HepG2 (cell line): ENCODE measurements around the gene ERVH48-1. TPM values are rescaled to one million over a fixed set of nuclear protein-coding genes. Genes with fewer than 3 reads are reported as not detected.

Experiments used
- ERF ChIP-seq: IDR thresholded peaks from 2 replicates; pipeline ENCODE4 v1.6.1; 2018; ENCODE audit warnings: missing biosample characterization, missing genetic modification reagents
- HOMEZ ChIP-seq: IDR thresholded peaks from 2 replicates; pipeline ENCODE4 v1.6.1; 2016; ENCODE audit warnings: low read depth
- IRF1 ChIP-seq: sonication (generic); formaldehyde crosslinking; IDR thresholded peaks from 2 replicates; pipeline ENCODE4 v1.4.0; 2020; ENCODE audit warnings: low read depth, mild to moderate bottlenecking, missing genetic modification reagents
- KLF11 ChIP-seq: IDR thresholded peaks from 2 replicates; pipeline ENCODE4 v1.6.1; 2016; ENCODE audit warnings: missing compliant biosample characterization
- MIXL1 ChIP-seq: IDR thresholded peaks from 2 replicates; pipeline ENCODE4 v1.6.1; 2016
- NCOR1 ChIP-seq: fragments of 200-600 bp; sonication (generic); IDR thresholded peaks from 2 replicates; pipeline ENCODE4 v1.7.0; 2017; ENCODE audit warnings: antibody characterized with exemption, low read length, borderline replicate concordance
- NR0B2 ChIP-seq: sonication (generic); formaldehyde crosslinking; IDR thresholded peaks from 2 replicates; pipeline ENCODE4 v1.4.0; 2020; ENCODE audit warnings: mild to moderate bottlenecking, missing genetic modification reagents
- SIN3A ChIP-seq: IDR thresholded peaks from 2 replicates; pipeline ENCODE4 v1.6.1; 2011; ENCODE audit warnings: low read depth, mild to moderate bottlenecking, control low read depth, low read length, borderline replicate concordance
- SP5 ChIP-seq: IDR thresholded peaks from 2 replicates; pipeline ENCODE4 v1.6.1; 2016; ENCODE audit warnings: low read depth, borderline replicate concordance
- TCF7L2 ChIP-seq: IDR thresholded peaks from 2 replicates; pipeline ENCODE4 v1.6.1; 2011; ENCODE audit warnings: mild to moderate bottlenecking, low read depth, low read length, moderate library complexity
- TEAD3 ChIP-seq: optimal IDR thresholded peaks from 2 replicates; pipeline ENCODE3; 2016; ENCODE audit warnings: borderline replicate concordance
- TP53 ChIP-seq: sonication (generic); formaldehyde crosslinking; conservative IDR thresholded peaks from 2 replicates; pipeline ENCODE4 v1.4.0; 2020; ENCODE audit warnings: missing genetic modification reagents
- USF2 ChIP-seq, 2 experiments: sonication (generic) in 1 of 2; formaldehyde crosslinking in 1 of 2; IDR thresholded peaks; 2 replicates each; pipeline versions ENCODE4 v1.5.1 to v1.6.1; 2011 to 2020; ENCODE audit warnings: borderline replicate concordance in 1 of 2, low read depth in 1 of 2, low read length in 1 of 2, mild to moderate bottlenecking in 1 of 2, missing genetic modification reagents in 1 of 2, moderate library complexity in 1 of 2
- ZBTB3 ChIP-seq: sonication (generic); formaldehyde crosslinking; IDR thresholded peaks from 2 replicates; pipeline ENCODE4 v1.4.0; 2020; ENCODE audit warnings: low read depth, mild to moderate bottlenecking, moderate library complexity, missing genetic modification reagents, borderline replicate concordance
- ZFP82 ChIP-seq: sonication (generic); formaldehyde crosslinking; IDR thresholded peaks from 2 replicates; pipeline ENCODE4 v1.5.1; 2020; ENCODE audit warnings: mild to moderate bottlenecking, missing genetic modification reagents, borderline replicate concordance
- ZMYM2 ChIP-seq: sonication (generic); formaldehyde crosslinking; IDR thresholded peaks from 2 replicates; pipeline ENCODE4 v1.8.0; 2022; ENCODE audit warnings: mild to moderate bottlenecking, missing genetic modification reagents
- ZNF609 ChIP-seq: sonication (generic); formaldehyde crosslinking; IDR thresholded peaks from 2 replicates; pipeline ENCODE4 v1.4.0; 2020; ENCODE audit warnings: mild to moderate bottlenecking, missing genetic modification reagents, borderline replicate concordance
- ZNF891 ChIP-seq: sonication (generic); formaldehyde crosslinking; IDR thresholded peaks from 2 replicates; pipeline ENCODE4 v1.5.0; 2020; ENCODE audit warnings: mild to moderate bottlenecking, missing genetic modification reagents
- polyA plus RNA-seq, 8 experiments: library from polyadenylated mRNA; depleted of rRNA in 3 of 8; stranded (reverse) in 7 of 8; unstranded in 1 of 8; fragments of >200 nt; fragmentation: Illumina TruSeq in 4 of 8; extraction: Trizol in 4 of 8; gene quantifications; 2 replicates each; pipeline versions ENCODE4 v1.2.1 to v1.2.3, GENCODE V29; 2011 to 2016; ENCODE audit warnings: low read depth in 4 of 8, missing spikeins in 1 of 8, mixed read lengths in 1 of 8; ENCODE audit not compliant: insufficient read depth in 1 of 8
- total RNA-seq, 5 experiments: library from RNA; depleted of rRNA; stranded (reverse); fragments of >200 nt; fragmentation: Illumina TruSeq; extraction: Trizol; gene quantifications; 2 replicates each; pipeline ENCODE4 v1.2.3, GENCODE V29; 2016; ENCODE audit warnings: low read depth in 1 of 5

ERVH48-1 gene
- total and polyA plus RNA-seq, 2 of the 13 experiments (the other 11 are each of a cell fraction or from before 2014, with no cell fraction given), result 1.8 TPM; not detected in 1

GRCh38 chr21:42973991-42974831 is 48.8 kb upstream of the ERVH48-1 start, which contains the start of gene PKNOX1 (continued):
- no peak for TF ChIP-seq HOMEZ (CRISPR knock-in tag)
- TF ChIP-seq SIN3A, result no peak
- TF ChIP-seq TP53 (CRISPR knock-in tag), result no peak
- TF ChIP-seq USF2 (IDR thresholded peaks at IDR 0.05; ENCODE audit: low read depth, low read length), result peak; percentile 60
- peak; percentile 67; the same call in 1 of the 2 replicates for TF ChIP-seq USF2 (CRISPR knock-in tag; IDR thresholded peaks at IDR 0.05; ENCODE audit: borderline replicate concordance)
- TF ChIP-seq ZNF609 (CRISPR knock-in tag), result peak; percentile 33; the same call in 1 of the 2 replicates
- no peak; the same call in 1 of the 2 replicates for TF ChIP-seq KLF11
- 0 out of 2 replicates have a peak, but pooled peaks have one; percentile 36 for TF ChIP-seq ZFP82 (CRISPR knock-in tag)
- TF ChIP-seq TCF7L2, result no peak
- TF ChIP-seq TEAD3, result peak; percentile 57
- TF ChIP-seq ZBTB3 (CRISPR knock-in tag), result no peak
- peak; percentile 81; the same call in 1 of the 2 replicates for TF ChIP-seq ZNF891
- TF ChIP-seq IRF1 (CRISPR knock-in tag), result no peak
- peak; percentile 45; the same call in 1 of the 2 replicates for TF ChIP-seq MIXL1 (CRISPR knock-in tag)
- TF ChIP-seq NCOR1, result no peak; the same call in 1 of the 2 replicates
- TF ChIP-seq NR0B2 (CRISPR knock-in tag), result 0 out of 2 replicates have a peak, but pooled peaks have one; percentile 29
- TF ChIP-seq SP5 (CRISPR knock-in tag), result peak; percentile 14
- no peak for TF ChIP-seq ZMYM2
- no peak; the same call in none of the 2 replicates for TF ChIP-seq ERF (CRISPR knock-in tag)
